OCI-M2 (cell line): ENCODE data around the gene PTK6.
"Not testable (repeated sequence)": the region's sequence is repeated elsewhere in the genome, so short reads cannot be mapped to it uniquely, and the experiment has no call there.

Experiments
- DNase-seq: peaks from one replicate; lab custom pipeline; 2025; ENCODE audit not compliant: unreplicated experiment; lab: John Stamatoyannopoulos, UW

The PTK6 gene

GRCh38 chr20:63517376-63518309 is 19.5 kb downstream of the PTK6 start:
- no peak for DNase-seq

DNA sequence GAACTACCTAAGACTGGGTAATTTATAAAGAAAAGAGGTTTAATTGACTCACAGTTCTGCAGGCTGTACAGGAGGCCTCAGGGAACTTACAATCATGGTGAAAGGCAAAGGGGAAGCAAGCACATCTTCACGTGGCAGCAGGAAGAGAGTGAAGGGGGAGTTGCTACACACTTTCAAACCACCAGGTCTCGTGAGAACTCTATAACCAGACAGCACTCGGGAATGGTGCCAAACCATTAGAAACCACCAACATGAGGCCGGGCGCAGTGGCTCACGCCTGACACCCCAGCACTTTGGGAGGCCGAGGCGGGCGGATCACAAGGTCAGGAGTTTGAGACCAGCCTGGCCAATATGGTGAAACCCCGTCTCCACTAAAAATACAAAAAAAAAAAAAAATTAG is 22.7 kb downstream of the PTK6 start:
- not testable (repeated sequence) for DNase-seq

- DNase-seq: no peak
These were observed 24.0 kb downstream of the PTK6 start for GRCh38 chr20:63513207-63513606.

- no peak for DNase-seq
These were observed 28.1 kb downstream of the PTK6 start for GRCh38 chr20:63509088-63509564.

DNA sequence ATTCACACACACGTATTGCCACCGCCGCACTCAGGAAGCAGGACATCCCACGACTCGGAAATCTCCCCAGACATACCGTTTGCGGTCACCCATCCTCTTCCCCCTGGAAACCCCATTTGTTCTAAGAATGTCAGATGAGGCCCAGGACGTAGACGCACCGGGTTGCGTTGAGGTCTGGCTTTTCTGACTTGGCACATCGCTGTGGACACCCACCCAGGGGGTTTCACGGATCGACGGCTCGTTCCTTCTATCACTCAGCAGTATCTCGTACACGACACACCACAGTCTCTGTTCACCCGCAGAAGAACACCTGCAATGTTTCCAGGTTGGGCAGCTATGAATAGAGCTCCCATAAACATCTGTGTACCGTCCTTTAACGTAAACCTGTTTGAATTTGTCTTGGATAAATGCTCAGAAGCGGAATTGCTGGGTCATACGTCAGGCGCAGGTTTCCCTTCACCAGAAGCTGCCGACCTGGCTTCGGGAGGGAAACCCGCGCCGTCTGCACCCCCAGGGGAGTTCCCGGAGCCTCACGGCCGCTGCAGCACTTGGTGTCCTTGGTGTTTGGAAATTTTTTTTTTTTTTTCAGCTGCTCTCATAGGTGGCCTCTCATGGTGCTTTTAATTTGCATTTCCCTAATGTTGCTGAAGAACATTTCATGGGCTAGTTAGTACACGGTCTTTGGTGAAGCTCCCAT is 29.0 kb downstream of the PTK6 start:
- no peak for DNase-seq

- DNase-seq: no peak
These were observed 30.0 kb downstream of the PTK6 start for GRCh38 chr20:63507083-63507743.

GRCh38 chr20:63505723-63506122 is 31.5 kb downstream of the PTK6 start:
- no peak for DNase-seq

GRCh38 chr20:63505281-63505680 is 31.9 kb downstream of the PTK6 start:
- DNase-seq: no peak

DNA sequence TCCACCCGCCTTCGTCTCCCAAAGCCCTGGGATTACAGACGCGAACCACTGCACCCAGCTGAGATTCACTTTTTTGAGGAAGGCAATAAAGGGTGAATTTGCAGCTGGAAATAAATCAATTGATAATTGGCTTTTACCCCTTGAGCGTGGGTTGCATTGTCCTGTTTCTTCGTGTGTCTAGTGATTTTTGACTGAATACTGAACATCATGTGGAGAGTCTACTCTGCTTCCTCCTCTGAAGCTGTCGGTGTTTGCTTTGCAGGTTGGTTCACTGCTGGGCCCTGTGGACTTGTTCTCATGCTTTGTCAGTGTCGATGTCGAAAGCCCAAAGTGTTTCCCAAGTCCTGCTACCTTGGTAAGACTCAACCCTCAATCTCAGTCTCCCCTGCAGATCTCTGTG is 32.5 kb downstream of the PTK6 start:
- DNase-seq: no peak

GRCh38 chr20:63503524-63503923 is 33.7 kb downstream of the PTK6 start:
- no peak for DNase-seq

GRCh38 chr20:63502671-63503172 is 34.5 kb downstream of the PTK6 start:
- no peak for DNase-seq

DNA sequence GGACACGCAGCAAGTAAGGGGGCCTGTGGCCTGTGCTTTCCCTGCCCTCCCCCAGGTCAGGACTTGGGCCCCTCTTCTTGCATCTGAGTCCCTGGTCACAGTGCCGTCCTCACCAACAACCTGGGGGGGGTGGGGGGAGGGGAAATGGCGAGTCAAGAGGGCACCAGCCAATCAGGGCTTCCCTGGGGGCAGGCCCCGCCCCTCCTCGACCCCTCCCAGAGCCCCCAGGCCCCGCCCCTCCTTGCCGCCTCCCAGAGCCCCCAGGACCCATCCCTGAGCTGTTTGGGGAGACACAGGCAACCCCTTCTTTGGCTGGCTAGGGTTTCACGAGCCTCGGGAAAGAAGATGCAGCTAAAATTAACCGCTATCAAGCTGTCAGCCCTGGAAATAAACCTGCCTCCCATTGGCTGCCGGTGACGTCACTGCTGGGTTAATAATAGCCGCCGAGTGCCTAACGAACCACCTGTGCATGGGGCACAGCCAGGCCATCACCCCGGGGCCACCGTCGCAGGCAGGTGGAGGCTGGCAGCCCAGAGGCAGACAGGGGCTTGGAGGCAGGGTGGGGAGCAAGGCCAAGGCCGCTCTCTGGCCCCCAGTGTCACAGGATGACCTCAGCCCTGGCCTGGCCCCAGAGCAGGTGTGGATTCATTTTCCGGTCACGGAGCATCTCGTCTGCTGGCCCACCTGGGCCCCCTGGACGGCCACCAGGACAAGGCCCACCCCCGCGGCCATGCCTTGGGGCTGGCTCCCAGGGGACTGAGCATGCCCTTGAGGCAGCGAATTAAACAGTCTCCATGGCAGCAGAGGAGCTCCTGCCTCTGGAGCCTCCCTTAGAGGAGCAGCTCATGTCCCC is 35.1 kb downstream of the PTK6 start:
- no peak for DNase-seq

GRCh38 chr20:63500902-63501817 is 36.0 kb downstream of the PTK6 start:
- DNase-seq: no peak

- no peak for DNase-seq
These were observed 36.9 kb downstream of the PTK6 start for GRCh38 chr20:63500151-63500901.

DNA sequence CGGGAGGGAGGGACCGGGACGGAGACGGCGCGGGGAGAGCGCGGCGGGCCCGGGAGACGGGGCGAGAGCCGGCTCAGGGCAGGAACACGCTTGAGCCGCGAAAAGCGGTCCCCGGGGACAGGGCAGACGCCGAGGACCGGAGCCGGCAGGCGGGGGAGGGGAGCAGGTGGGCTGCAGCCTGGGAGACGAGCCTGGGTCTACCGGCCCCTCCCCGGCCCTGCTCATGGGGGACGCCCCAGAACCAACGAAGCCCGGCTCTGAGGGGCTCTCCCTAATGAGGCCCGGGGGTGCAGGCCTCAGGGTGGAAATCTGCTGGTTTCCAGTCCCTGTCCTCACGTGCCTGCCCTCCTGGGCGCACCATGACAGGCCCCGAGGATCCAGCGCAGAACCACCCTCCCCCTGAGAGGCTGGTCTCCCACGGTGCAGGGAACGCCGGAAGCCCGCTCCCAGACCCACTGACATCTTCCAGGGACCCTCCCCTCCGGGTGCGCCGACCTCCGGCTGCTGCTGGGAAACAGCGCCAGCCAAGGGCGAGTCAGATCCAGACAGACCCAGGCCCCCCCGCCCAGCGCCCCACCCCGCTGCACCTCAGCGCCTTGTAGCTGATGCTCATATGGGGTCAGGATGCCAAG is 37.7 kb downstream of the PTK6 start:
- DNase-seq: no peak

- no peak for DNase-seq
These were observed 38.2 kb downstream of the PTK6 start, which contains the start of gene EEF1A2 for GRCh38 chr20:63498960-63499337. Gene EEF1A2 (minus strand): TSS chr20:63499083. CDS start chr20:63497763, 1,320 bp downstream.

GRCh38 chr20:63497946-63498935 is 38.9 kb downstream of the PTK6 start:
- no peak for DNase-seq
